ENCODE data around the gene MSH5. TPM values are rescaled to one million over a fixed set of nuclear protein-coding genes. Genes with fewer than 3 reads are reported as not detected.

Gene MSH5
- total RNA-seq, 1 donor from 2014 or later, result 45.0 TPM

GRCh38 chr6:31730631-31731086 is 9.1 kb upstream of the MSH5 start:
- Mint-ChIP-seq H3K27me3 (no peaks in the 10 kb centered on the region), H3K36me3 (ENCODE audit: insufficient read depth) (peaks cover 44% of the 10 kb centered on the region), H3K9me3 (ENCODE audit: low read depth) (no peaks in the 10 kb centered on the region), H3K4me1 (ENCODE audit: low read depth) (peaks cover 29% of the 10 kb centered on the region), H3K4me3 (ENCODE audit: low read depth) (peak overlapping the region; percentile 98), H3K27ac (peak overlapping the region; percentile 96)
- DNase-seq (ENCODE audit: low spot score, unreplicated experiment), result no peak
- no peak for TF ChIP-seq CTCF (IDR thresholded peaks at IDR 0.05; ENCODE audit: unreplicated experiment)

- Mint-ChIP-seq H3K27me3 (no peaks in the 10 kb centered on the region), H3K4me3 (ENCODE audit: low read depth) (no peak overlapping the region), H3K36me3 (ENCODE audit: insufficient read depth) (peaks cover 33% of the 10 kb centered on the region), H3K9me3 (ENCODE audit: low read depth) (no peaks in the 10 kb centered on the region), H3K4me1 (ENCODE audit: low read depth) (peaks cover 39% of the 10 kb centered on the region), H3K27ac (no peak overlapping the region)
- TF ChIP-seq CTCF (IDR thresholded peaks at IDR 0.05; ENCODE audit: unreplicated experiment), result no peak
- DNase-seq (ENCODE audit: low spot score, unreplicated experiment), result no peak
These were observed 7.8 kb upstream of the MSH5 start for GRCh38 chr6:31732029-31732428.

GRCh38 chr6:31733734-31734133 is 6.1 kb upstream of the MSH5 start:
- no peak for DNase-seq (ENCODE audit: low spot score, unreplicated experiment)
- H3K27me3 Mint-ChIP-seq, result no peaks in the 10 kb centered on the region
- H3K36me3 Mint-ChIP-seq (ENCODE audit: insufficient read depth), result peaks cover 27% of the 10 kb centered on the region
- peak overlapping the region; percentile 99 for H3K4me3 Mint-ChIP-seq (ENCODE audit: low read depth)
- H3K4me1 Mint-ChIP-seq (ENCODE audit: low read depth), result peaks cover 53% of the 10 kb centered on the region
- no peak for TF ChIP-seq CTCF (IDR thresholded peaks at IDR 0.05; ENCODE audit: unreplicated experiment)
- H3K27ac Mint-ChIP-seq, result no peak overlapping the region
- no peaks in the 10 kb centered on the region for H3K9me3 Mint-ChIP-seq (ENCODE audit: low read depth)

- H3K27me3 Mint-ChIP-seq, result no peaks in the 10 kb centered on the region
- peaks cover 24% of the 10 kb centered on the region for H3K36me3 Mint-ChIP-seq (ENCODE audit: insufficient read depth)
- no peak for DNase-seq (ENCODE audit: low spot score, unreplicated experiment)
- no peaks in the 10 kb centered on the region for H3K9me3 Mint-ChIP-seq (ENCODE audit: low read depth)
- peak overlapping the region; percentile 99 for H3K4me3 Mint-ChIP-seq (ENCODE audit: low read depth)
- no peak for TF ChIP-seq CTCF (IDR thresholded peaks at IDR 0.05; ENCODE audit: unreplicated experiment)
- H3K4me1 Mint-ChIP-seq (ENCODE audit: low read depth), result peaks cover 50% of the 10 kb centered on the region
- H3K27ac Mint-ChIP-seq, result peak overlapping the region; percentile 76
These were observed 5.5 kb upstream of the MSH5 start for GRCh38 chr6:31734247-31734820.

- no peak for DNase-seq (ENCODE audit: low spot score, unreplicated experiment)
- Mint-ChIP-seq H3K27me3 (no peaks in the 10 kb centered on the region), H3K4me1 (ENCODE audit: low read depth) (peaks cover 51% of the 10 kb centered on the region), H3K36me3 (ENCODE audit: insufficient read depth) (peaks cover 24% of the 10 kb centered on the region), H3K9me3 (ENCODE audit: low read depth) (no peaks in the 10 kb centered on the region), H3K27ac (peak overlapping the region; percentile 98), H3K4me3 (ENCODE audit: low read depth) (peak overlapping the region; percentile 99)
- no peak for TF ChIP-seq CTCF (IDR thresholded peaks at IDR 0.05; ENCODE audit: unreplicated experiment)
These were observed 4.9 kb upstream of the MSH5 start for GRCh38 chr6:31734821-31735406.

Measured in progenitor cell of endocrine pancreas (in vitro differentiated cells).